Endothelial cell of umbilical vein (primary cell): ENCODE measurements around the gene RPL13.

Experiments used
- EZH2 ChIP-seq: IDR thresholded peaks from 2 replicates; pipeline ENCODE4 v1.6.1; 2012; ENCODE audit warnings: borderline replicate concordance, low read depth, mild to moderate bottlenecking, moderate library complexity, low read length, inconsistent platforms; ENCODE audit not compliant: severe bottlenecking
- GATA2 ChIP-seq: IDR thresholded peaks from 2 replicates; pipeline ENCODE4 v1.7.0; 2011; ENCODE audit warnings: low read depth, mild to moderate bottlenecking, moderate library complexity, mixed read lengths, low read length; ENCODE audit not compliant: insufficient read length, insufficient read depth
- MYC ChIP-seq: IDR thresholded peaks from one replicate; pipeline ENCODE4 v1.6.1; 2011; ENCODE audit warnings: mild to moderate bottlenecking, low read depth, low read length
- POLR2A ChIP-seq: IDR thresholded peaks from 2 replicates; pipeline ENCODE4 v1.6.1; 2012; ENCODE audit warnings: low read depth, mild to moderate bottlenecking, control low read depth, low read length
- POLR2AphosphoS5 ChIP-seq: IDR thresholded peaks from 2 replicates; pipeline ENCODE4 v1.6.1; 2012; ENCODE audit warnings: low read depth, mild to moderate bottlenecking, control low read depth, low read length, moderate library complexity; ENCODE audit not compliant: insufficient read depth
- TF ChIP-seq, protein P1 (sequence below): IDR thresholded peaks from 2 replicates; pipeline ENCODE4 v1.6.1; 2011; ENCODE audit not compliant: insufficient read depth, insufficient read length
- TF ChIP-seq, protein P2 (sequence below), 2 donors: IDR thresholded peaks; 1 replicate in 1 of 2; 2 replicates in 1 of 2; pipeline ENCODE4 v1.5.1; 2011; ENCODE audit warnings: low read length in 2 of 2, mild to moderate bottlenecking in 2 of 2, moderate library complexity in 2 of 2, control low read depth in 1 of 2, inconsistent platforms in 1 of 2, low read depth in 1 of 2; ENCODE audit not compliant: insufficient read depth in 1 of 2; ENCODE audit errors: extremely low read depth in 1 of 2

GRCh38 chr16:89549007-89549700 lies 11.3 kb upstream of the RPL13 start:
- TF ChIP-seq, protein P1, sequence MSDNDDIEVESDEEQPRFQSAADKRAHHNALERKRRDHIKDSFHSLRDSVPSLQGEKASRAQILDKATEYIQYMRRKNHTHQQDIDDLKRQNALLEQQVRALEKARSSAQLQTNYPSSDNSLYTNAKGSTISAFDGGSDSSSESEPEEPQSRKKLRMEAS = no peak
- TF ChIP-seq POLR2A (no peak), EZH2 (no peak), MYC (no peak), POLR2AphosphoS5 (no peak), GATA2 (no peak)
- TF ChIP-seq, protein P2, sequence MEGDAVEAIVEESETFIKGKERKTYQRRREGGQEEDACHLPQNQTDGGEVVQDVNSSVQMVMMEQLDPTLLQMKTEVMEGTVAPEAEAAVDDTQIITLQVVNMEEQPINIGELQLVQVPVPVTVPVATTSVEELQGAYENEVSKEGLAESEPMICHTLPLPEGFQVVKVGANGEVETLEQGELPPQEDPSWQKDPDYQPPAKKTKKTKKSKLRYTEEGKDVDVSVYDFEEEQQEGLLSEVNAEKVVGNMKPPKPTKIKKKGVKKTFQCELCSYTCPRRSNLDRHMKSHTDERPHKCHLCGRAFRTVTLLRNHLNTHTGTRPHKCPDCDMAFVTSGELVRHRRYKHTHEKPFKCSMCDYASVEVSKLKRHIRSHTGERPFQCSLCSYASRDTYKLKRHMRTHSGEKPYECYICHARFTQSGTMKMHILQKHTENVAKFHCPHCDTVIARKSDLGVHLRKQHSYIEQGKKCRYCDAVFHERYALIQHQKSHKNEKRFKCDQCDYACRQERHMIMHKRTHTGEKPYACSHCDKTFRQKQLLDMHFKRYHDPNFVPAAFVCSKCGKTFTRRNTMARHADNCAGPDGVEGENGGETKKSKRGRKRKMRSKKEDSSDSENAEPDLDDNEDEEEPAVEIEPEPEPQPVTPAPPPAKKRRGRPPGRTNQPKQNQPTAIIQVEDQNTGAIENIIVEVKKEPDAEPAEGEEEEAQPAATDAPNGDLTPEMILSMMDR (IDR thresholded peaks at IDR 0.05; ENCODE audit: extremely low read depth in 1 of 2, insufficient read depth in 1 of 2, low read depth in 1 of 2, low read length in 2 of 2) = no peak
